Gastroesophageal sphincter (tissue), 3 donors: ENCODE measurements around the gene SLC12A1.

Experiments
- EP300 ChIP-seq: sonication (generic); formaldehyde crosslinking; IDR thresholded peaks from one replicate; pipeline ENCODE4 v1.6.1; 2017; ENCODE audit warnings: antibody characterized with exemption, mild to moderate bottlenecking
- POLR2A ChIP-seq, 2 donors: fragments of 450-650 bp; IDR thresholded peaks; one replicate each; pipeline ENCODE4 v1.6.1; 2017; ENCODE audit warnings: antibody characterized with exemption in 2 of 2, mild to moderate bottlenecking in 2 of 2, moderate library complexity in 1 of 2
- POLR2AphosphoS5 ChIP-seq: sonication (generic); formaldehyde crosslinking; IDR thresholded peaks from one replicate; pipeline ENCODE4 v1.6.1; 2017; ENCODE audit warnings: antibody characterized with exemption
- TF ChIP-seq, protein P1 (sequence below), 4 experiments: fragments of 200-600 bp in 2 of 4; fragments of 450-650 bp in 2 of 4; sonication (generic) in 1 of 4; IDR thresholded peaks; one replicate each; pipeline ENCODE4 v1.5.1; 2017 to 2019; ENCODE audit warnings: antibody characterized with exemption in 4 of 4, mild to moderate bottlenecking in 2 of 4, moderate library complexity in 2 of 4

DNA sequence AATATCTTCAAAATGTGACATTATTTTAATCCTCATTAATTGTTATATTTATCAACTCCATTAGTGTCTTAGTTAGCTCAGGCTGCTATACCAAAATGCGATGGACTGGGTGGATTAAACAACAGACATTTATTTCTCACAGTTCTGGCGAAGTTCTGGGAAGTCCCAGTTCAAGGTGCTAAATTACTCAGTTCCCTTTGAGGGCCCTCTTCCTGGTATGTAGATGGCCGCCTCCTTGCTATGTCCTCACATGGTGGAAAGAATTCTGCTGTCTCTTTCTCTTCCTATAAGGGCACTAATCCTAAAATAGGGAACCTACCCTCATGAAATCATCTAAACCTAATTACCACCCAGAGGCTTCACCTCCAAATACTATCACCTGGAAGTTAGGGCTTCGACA is 86.4 kb downstream of the SLC12A1 start:
- TF ChIP-seq, protein P1, sequence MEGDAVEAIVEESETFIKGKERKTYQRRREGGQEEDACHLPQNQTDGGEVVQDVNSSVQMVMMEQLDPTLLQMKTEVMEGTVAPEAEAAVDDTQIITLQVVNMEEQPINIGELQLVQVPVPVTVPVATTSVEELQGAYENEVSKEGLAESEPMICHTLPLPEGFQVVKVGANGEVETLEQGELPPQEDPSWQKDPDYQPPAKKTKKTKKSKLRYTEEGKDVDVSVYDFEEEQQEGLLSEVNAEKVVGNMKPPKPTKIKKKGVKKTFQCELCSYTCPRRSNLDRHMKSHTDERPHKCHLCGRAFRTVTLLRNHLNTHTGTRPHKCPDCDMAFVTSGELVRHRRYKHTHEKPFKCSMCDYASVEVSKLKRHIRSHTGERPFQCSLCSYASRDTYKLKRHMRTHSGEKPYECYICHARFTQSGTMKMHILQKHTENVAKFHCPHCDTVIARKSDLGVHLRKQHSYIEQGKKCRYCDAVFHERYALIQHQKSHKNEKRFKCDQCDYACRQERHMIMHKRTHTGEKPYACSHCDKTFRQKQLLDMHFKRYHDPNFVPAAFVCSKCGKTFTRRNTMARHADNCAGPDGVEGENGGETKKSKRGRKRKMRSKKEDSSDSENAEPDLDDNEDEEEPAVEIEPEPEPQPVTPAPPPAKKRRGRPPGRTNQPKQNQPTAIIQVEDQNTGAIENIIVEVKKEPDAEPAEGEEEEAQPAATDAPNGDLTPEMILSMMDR (IDR thresholded peaks at IDR 0.05), result no peak
- no peak for TF ChIP-seq POLR2AphosphoS5
- TF ChIP-seq EP300, result no peak
- TF ChIP-seq POLR2A (IDR thresholded peaks at IDR 0.05), result no peak
